ENCODE results near the gene FBXW8.
"Not testable (repeated sequence)": the region's sequence is repeated elsewhere in the genome, so short reads cannot be mapped to it uniquely, and the experiment has no call there.

FBXW8 gene

GRCh38 chr12:117042171-117042842, 131.6 kb downstream of the FBXW8 start:
- no peak for DNase-seq

GRCh38 chr12:117042862-117043261, 132.1 kb downstream of the FBXW8 start:
- no peak for DNase-seq

- no peak for DNase-seq
Observed at GRCh38 chr12:117044311-117044710, 133.6 kb downstream of the FBXW8 start.

DNA sequence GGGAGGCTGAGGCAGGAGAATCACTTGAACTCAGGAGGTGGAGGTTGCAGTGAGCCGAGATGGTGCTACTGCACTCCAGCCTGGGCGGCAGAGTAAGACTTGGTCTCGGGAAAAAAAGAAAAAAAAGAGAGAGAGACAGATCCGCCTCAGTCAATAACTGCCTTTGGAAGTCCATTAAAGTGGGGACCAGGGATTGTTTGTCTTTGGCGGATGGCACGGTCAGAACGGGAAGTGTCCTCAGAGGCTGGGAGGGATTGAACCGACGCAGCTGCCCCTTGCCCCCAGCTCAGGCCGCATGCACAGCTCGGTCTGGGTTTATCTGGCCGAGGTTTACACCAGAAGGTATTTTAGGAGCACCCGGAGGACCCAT, 134.0 kb downstream of the FBXW8 start:
- DNase-seq = no peak

DNA sequence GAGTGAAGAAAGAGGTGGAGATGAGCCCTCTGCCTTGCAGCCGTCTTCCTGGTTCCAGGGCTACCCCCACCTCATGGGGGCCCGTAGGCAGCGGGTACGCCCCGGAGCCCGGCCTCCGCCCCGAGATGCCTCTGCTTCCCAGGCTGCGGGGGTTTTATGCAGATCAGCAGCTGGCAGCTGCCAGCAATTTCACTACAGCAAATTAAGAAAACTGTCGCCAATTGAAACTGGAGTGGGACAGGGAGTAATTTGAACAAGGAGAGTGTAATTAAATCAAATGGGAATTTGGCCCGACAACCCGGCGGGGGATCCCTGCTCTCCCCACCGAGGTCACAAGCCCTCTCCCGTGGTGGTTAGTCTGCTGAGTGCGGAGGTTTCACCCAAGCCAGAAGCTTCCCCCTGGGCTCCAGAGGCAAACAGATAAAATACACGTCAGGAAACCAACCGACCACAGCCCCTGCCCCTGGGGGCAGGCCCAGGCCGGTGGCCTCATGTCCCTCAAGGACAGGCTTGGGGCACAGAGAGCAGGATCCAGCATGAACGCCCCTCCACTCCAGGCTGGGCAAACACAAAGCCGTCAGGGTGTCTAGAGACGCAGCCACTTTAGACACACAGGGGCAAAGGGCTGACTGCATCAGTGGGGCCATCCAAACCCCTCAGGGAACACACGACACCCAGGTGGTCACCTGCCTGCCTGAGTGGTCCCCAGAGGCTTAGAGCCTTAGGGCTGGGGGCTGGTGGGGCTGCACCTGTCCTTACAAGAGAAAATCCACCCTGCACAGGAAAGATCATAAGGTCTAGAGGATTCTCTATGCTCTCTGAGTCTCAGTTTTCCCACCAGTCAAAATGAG, 134.6 kb downstream of the FBXW8 start:
- no peak for DNase-seq

GRCh38 chr12:117046011-117046369, 135.2 kb downstream of the FBXW8 start:
- DNase-seq = peak; percentile 6

DNA sequence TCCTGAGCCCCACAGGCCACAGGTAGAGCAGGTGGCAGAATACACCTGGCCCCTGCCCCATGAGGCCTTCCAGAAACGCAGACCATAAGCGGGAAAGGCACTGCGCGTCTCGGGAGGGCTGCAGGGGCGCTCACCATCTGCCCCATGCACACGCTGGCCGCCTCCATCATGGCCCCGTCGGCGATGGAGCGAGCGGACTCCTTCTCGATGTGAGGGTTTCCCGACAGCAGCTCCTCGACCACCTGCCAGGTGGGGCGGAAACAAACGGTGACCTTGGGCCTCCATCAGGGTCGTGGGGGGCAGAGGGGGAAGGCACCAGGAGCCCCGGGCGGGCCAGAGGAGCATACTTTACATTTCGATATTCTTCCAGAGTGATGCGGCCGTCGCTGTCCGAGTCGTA, 135.7 kb downstream of the FBXW8 start:
- no peak for DNase-seq

- no peak for DNase-seq
Observed at GRCh38 chr12:117046861-117047530, 136.2 kb downstream of the FBXW8 start.

DNA sequence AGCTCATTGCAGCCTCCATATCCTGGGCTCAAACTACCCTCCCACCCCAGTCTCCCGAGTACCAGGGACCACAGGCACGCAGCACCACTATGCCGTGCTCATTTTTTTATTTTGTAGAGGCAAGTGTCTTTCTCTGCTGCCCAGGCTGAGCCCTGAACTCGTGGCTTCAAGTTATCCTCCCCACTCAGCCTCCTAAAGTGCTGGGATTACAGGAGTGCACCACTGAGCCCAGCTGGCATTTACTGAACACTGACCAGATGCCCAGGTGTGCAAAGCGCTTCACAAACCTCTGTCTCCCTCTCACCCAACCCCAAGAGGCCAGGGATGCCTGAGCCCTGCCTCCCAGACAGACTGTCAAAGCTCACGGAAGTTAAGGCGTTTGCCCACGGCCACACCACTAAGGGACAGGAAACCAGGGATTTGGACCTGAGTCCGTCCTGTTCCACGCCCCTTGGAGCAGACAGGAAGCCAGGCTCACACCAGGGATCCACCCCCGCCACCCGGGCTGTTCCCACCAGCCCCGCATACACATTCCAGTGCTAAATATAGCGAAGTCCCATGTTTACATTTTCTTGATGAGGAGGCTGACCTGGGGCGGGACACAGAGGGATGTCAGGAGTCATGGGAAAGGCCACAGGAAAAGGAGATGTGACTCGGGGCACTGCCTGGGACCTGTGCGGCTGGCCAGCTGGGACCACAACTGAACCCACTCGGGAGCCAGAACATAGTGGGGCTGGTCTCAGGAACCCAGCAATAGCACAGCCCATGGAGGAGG, 137.2 kb downstream of the FBXW8 start:
- DNase-seq = peak; percentile 45

DNA sequence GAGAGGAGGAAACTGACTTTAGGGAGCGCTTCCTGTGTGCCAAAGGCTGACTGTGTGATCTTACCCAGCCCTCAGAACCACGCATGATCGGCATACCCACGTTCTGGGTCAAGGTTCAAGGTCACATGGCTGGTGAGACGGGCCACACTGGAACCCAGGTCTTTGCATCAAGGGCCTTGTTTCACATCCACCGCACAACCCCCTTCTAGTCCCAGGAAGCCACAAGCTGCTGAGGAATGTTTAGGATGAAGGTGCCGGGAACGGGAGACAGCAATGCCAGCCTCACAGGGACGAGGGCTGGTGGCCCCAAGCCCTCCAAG, 137.8 kb downstream of the FBXW8 start:
- DNase-seq = no peak

DNA sequence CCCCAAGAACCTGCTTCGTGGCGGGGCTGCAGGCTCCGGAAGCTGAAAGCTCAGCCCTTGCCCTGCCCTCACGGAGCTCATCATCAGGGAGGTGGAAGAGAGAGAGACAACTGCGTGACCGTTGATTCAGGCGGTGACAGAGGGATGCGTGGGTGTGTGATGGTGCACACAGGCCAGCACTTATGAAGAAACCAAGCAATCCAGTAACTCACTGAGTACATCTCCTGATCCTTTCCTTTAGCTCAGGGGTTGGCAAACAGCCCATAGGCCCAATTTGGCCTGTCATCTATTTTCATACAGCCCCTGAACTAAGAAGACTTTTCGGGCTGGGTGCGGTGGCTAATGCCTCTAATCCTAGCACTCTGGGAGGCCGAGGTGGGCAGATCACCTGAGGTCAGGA, 138.5 kb downstream of the FBXW8 start:
- no peak for DNase-seq

DNA sequence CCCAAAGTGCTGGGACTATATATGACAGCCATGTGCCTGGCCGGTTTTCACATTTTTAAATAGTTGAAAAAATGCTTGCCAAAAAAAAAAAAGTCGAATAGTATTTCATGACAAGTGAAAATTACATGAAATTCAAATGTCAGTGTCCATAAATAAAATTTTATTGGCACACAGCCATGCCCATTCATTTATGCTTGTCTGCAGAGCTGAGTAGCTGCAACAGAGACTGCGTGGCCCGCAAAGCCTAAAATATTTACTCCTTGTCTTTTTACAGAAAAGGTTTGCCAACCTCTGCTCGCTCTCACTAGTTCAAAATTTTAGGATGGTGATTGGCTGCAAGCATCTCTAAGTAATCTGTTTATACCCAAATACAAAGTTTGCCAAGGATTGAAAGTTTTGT, 139.3 kb downstream of the FBXW8 start:
- DNase-seq = no peak

DNA sequence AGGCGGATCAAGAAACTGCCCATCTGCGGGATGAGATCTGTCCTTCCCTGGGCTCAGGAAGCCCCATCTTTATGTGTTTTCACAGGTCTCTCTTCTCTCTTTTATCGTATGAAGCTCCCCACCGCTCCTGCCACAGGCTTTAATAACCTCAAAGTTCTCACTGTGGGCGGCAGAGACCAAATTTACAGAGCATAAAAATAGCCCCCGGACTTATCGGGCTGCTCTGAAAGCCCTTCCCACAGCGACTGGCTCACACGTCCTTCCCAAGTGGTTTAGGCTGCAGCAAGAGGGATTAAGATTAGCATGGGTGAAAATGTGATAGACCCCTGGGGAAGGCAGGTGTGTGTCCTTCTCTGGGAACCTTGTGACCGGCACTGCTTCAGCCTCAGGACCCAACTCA, 140.6 kb downstream of the FBXW8 start:
- DNase-seq = no peak

DNA sequence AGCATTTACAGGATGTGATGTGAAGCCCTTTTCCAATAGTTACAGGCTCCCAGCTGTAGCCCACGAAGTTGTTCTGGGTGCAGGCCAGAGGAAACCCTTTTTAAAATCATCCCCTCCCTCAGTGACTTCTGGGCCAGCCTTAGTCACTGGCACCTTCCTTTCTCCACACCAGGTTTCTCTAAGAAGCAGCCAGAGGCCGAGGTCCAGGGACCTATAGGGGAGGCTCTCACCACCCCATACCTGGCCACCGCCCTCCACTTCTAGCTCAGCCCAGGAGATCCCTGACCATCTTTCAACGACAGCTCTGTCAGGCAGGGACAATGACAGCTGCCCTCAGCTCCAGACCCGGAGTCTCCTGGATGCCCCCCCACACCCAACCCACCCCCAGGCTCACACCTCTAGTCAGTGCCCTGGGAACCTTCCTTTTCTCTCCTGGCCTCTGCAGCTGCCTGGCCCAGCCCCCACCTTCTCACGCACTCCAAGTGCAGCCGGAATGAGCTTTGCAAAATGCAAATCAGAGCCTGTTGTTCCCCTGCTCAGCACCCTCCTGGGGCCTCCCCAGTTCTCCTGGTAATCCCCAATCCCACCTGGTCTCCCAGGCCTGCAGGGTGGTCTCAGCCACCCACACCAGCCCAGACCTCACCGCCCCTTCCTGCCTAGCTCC, 141.8 kb downstream of the FBXW8 start:
- DNase-seq = no peak

- no peak for DNase-seq
Observed at GRCh38 chr12:117053050-117053400, 142.3 kb downstream of the FBXW8 start.

DNA sequence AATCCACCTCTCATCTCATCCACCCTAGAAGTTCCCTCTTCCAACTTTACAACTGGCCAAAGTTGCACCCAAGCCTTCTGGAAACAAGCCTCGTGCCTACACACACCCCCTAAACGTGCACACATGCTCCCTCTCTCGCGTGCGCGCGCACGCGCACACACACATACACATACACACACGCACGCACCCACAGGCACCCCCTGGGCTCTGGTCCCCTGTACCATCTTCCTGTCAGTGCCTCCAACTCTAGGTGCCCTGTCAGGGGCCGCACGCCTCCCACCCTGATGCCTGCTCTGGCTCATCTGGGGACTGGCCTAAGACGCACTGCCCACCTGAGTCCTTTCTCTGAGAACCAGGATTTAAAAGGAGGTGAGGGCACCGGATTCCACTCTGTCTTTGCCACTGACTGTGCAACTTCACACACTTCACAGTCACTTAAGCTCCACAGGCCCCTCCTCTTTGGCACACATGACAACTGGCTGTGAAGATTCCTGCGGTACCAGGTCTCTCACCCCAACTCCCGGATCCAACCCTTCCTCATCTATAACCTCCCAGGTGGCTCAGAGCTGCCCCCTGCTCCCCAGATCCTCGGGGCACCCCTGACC, 142.9 kb downstream of the FBXW8 start:
- DNase-seq = no peak

- no peak for DNase-seq
Observed at GRCh38 chr12:117054279-117054678, 143.5 kb downstream of the FBXW8 start.

GRCh38 chr12:117057626-117058025, 146.9 kb downstream of the FBXW8 start:
- DNase-seq = not testable (repeated sequence)

DNA sequence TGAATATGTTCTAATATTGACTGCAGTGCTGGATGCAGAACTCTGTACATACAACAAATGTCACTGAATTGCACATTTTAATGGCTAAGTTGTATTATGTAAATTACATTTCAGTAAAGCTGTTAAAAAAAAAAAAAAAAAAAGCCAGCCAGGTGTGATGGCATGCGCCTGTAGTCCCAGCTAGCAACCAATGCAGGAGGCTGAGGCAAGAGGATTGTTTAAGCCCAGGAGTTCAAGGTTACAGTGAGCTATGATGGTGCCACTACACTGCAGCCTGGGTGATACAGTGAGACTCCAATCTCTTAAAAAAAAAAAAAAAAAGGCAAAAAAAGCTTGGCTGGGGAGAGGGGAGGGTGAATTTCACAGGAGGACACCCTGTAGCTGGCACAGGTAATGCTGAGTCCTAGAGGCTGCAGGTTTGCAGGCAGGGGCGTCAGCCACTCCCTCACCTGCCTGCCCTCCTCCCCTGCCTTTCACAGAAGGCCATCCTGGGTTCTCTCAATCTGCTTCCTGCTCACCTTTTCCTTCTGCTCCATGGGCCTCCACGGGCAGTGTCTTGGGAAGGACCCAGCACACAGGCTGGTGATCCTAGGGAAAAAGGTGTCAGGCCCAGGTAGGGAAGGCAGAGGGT, 147.8 kb downstream of the FBXW8 start:
- DNase-seq = no peak

DNA sequence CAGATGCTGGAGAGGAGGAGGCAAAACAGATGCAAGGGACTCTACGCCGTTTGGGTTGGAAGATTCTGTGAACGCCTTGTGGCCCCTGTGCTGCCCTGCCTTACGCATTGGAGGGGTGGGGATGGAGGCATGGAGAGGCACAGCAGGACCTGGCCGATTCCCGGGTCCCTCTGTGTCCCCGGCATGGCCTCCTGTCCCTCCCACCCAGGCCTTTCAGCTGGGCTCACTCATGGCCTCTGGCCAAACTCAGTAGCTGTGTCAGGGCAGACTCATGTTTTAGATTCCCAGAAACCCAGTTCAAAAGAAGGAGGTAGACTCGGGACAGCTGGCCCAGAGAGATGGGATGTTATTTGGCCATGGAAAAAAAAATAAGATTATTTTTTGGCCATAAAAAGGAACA, 148.4 kb downstream of the FBXW8 start:
- no peak for DNase-seq

GRCh38 chr12:117060246-117060928, 149.6 kb downstream of the FBXW8 start:
- no peak for DNase-seq

- no peak for DNase-seq
Observed at GRCh38 chr12:117060929-117061305, 150.2 kb downstream of the FBXW8 start.

All from HCEC 1CT (cell line).